ENCODE measurements around the gene ADAM23. TPM values are rescaled to one million over a fixed set of nuclear protein-coding genes. Genes with fewer than 3 reads are reported as not detected.

ADAM23 gene
- total and polyA plus RNA-seq, 2 donors from 2014 or later = 1.0 to 2.5 TPM

DNA sequence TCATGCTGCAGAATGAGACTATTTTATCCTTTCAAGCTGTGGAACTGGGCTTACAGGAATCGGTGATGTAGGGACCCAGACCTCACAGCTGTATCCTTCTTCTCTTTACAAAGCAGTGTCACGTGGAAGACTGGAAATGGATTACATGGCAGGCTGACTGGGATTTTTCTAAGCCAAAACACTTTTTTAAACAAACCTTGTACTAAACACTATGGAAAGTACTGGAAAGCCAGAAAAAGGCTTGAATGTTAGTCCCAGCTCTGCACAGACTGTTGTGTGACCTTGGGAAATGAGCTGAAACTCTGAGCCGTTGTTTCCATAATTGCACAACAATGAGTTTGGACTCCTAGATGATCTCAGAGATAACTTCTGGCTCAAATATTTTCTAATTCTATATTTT lies 7.6 kb upstream of the ADAM23 start:
- H3K4me1 ChIP-seq (ENCODE audit: control insufficient read depth in 2 of 3, insufficient read depth in 2 of 3, low read depth in 1 of 3, low read length in 3 of 3) = no peaks in the 10 kb centered on the region
- TF ChIP-seq, protein P1, sequence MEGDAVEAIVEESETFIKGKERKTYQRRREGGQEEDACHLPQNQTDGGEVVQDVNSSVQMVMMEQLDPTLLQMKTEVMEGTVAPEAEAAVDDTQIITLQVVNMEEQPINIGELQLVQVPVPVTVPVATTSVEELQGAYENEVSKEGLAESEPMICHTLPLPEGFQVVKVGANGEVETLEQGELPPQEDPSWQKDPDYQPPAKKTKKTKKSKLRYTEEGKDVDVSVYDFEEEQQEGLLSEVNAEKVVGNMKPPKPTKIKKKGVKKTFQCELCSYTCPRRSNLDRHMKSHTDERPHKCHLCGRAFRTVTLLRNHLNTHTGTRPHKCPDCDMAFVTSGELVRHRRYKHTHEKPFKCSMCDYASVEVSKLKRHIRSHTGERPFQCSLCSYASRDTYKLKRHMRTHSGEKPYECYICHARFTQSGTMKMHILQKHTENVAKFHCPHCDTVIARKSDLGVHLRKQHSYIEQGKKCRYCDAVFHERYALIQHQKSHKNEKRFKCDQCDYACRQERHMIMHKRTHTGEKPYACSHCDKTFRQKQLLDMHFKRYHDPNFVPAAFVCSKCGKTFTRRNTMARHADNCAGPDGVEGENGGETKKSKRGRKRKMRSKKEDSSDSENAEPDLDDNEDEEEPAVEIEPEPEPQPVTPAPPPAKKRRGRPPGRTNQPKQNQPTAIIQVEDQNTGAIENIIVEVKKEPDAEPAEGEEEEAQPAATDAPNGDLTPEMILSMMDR (IDR thresholded peaks at IDR 0.05; ENCODE audit: borderline replicate concordance, extremely low read depth, insufficient read depth) = no peak
- no peak overlapping the region for H3K4me3 ChIP-seq (ENCODE audit: low read length in 3 of 3)
- DNase-seq (no peak), FAIRE-seq (no peak)
- intact Hi-C loops (cut with DNase I) = no loop called here
- no peaks in the 10 kb centered on the region for H3K36me3 ChIP-seq (ENCODE audit: control insufficient read depth in 2 of 3, insufficient read depth in 3 of 3, low read length in 3 of 3)
- H3K27me3 ChIP-seq (ENCODE audit: control insufficient read depth, insufficient read depth, low read length) = no peaks in the 10 kb centered on the region
- no peak overlapping the region for H3K27ac ChIP-seq (ENCODE audit: low read depth in 2 of 2, low read length in 2 of 2)
- no peaks in the 10 kb centered on the region for H3K9me3 ChIP-seq (ENCODE audit: control insufficient read depth in 2 of 3, insufficient read depth in 1 of 3, low read length in 3 of 3)
- H3K9ac ChIP-seq (ENCODE audit: low read length in 3 of 3) = no peak overlapping the region

GRCh38 chr2:206438196-206438724 lies 5.1 kb upstream of the ADAM23 start:
- Histone ChIP-seq H3K9ac (ENCODE audit: low read length in 3 of 3) (no peak overlapping the region), H3K9me3 (ENCODE audit: control insufficient read depth in 2 of 3, insufficient read depth in 1 of 3, low read length in 3 of 3) (no peaks in the 10 kb centered on the region), H3K27ac (ENCODE audit: low read depth in 2 of 2, low read length in 2 of 2) (no peak overlapping the region), H3K36me3 (ENCODE audit: control insufficient read depth in 2 of 3, insufficient read depth in 3 of 3, low read length in 3 of 3) (no peaks in the 10 kb centered on the region), H3K27me3 (ENCODE audit: control insufficient read depth, insufficient read depth, low read length) (peaks cover 8% of the 10 kb centered on the region), H3K4me3 (ENCODE audit: low read length in 3 of 3) (no peak overlapping the region), H3K4me1 (ENCODE audit: control insufficient read depth in 2 of 3, insufficient read depth in 2 of 3, low read depth in 1 of 3, low read length in 3 of 3) (peaks cover 0 to 5% (median 0%) of the 10 kb centered on the region in 3 donors)
- TF ChIP-seq, protein P1 (IDR thresholded peaks at IDR 0.05; ENCODE audit: borderline replicate concordance, extremely low read depth, insufficient read depth) = no peak
- DNase-seq = no peak
- intact Hi-C loops (cut with DNase I) = no loop called here
- no peak for FAIRE-seq

GRCh38 chr2:206442474-206442832 lies 879 bp upstream of the ADAM23 start:
- intact Hi-C loops (cut with DNase I) = no loop called here
- TF ChIP-seq, protein P1 (IDR thresholded peaks at IDR 0.05; ENCODE audit: borderline replicate concordance, extremely low read depth, insufficient read depth) = no peak
- Histone ChIP-seq H3K4me3 (ENCODE audit: low read length in 3 of 3) (no peak overlapping the region), H3K36me3 (ENCODE audit: control insufficient read depth in 2 of 3, insufficient read depth in 3 of 3, low read length in 3 of 3) (no peaks in the 10 kb centered on the region), H3K4me1 (ENCODE audit: control insufficient read depth in 2 of 3, insufficient read depth in 2 of 3, low read depth in 1 of 3, low read length in 3 of 3) (peaks cover 0 to 10% (median 0%) of the 10 kb centered on the region in 3 donors), H3K27me3 (ENCODE audit: control insufficient read depth, insufficient read depth, low read length) (peaks cover 11% of the 10 kb centered on the region), H3K9me3 (ENCODE audit: control insufficient read depth in 2 of 3, insufficient read depth in 1 of 3, low read length in 3 of 3) (no peaks in the 10 kb centered on the region), H3K27ac (ENCODE audit: low read depth in 2 of 2, low read length in 2 of 2) (no peak overlapping the region), H3K9ac (ENCODE audit: low read length in 3 of 3) (no peak overlapping the region)
- FAIRE-seq (no peak), DNase-seq (no peak)
